IMR-90 (cell line): ENCODE data around the gene OR8H1. TPM values are rescaled to one million over a fixed set of nuclear protein-coding genes. Genes with fewer than 3 reads are reported as not detected.

Experiments
- ATAC-seq: fragments of 200-7000 bp; cut with Tn5 transposase; 2 replicates; pipeline ENCODE4 v1.9.1; 2020; ENCODE audit warnings: low read depth, mild to moderate bottlenecking, moderate library complexity
- BruUV-seq: library from RNA; stranded (reverse); fragments of 400-500 nt; replicated peaks from 2 replicates; lab custom pipeline; 2021; lab: Mats Ljungman, UMichigan
- CTCF ChIA-PET: fragments of 300-600 bp; formaldehyde crosslinking; extraction: SDS; loops from one replicate; lab custom pipeline; 2021; ENCODE audit warnings: antibody characterized with exemption; lab: Yijun Ruan, JAX
- POLR2A ChIA-PET: fragments of 300-600 bp; sonication (Branson Sonifier 250); formaldehyde crosslinking; loops from one replicate; lab custom pipeline; 2022; ENCODE audit warnings: antibody characterized with exemption; ENCODE audit not compliant: unreplicated experiment; lab: Charles Lee
- DNase-seq: peaks from one replicate; pipeline ENCODE4 v3.0.0; 2013
- H2AFZ ChIP-seq: replicated peaks from 2 replicates; pipeline ENCODE3; 2013; ENCODE audit warnings: low read length, mild to moderate bottlenecking; ENCODE audit not compliant: poor library complexity
- H2AK5ac ChIP-seq: 2 replicates; pipeline ENCODE4 v1.6.1; 2013; ENCODE audit warnings: low read depth, low read length, inconsistent platforms
- H2AK9ac ChIP-seq: replicated peaks from 2 replicates; pipeline ENCODE3; 2013; ENCODE audit warnings: mild to moderate bottlenecking, low read depth, low read length, moderate library complexity; ENCODE audit not compliant: poor library complexity
- H2BK120ac ChIP-seq: 2 replicates; pipeline ENCODE4 v1.6.1; 2013; ENCODE audit warnings: low read depth, low read length, inconsistent platforms
- H2BK15ac ChIP-seq: 3 replicates; pipeline ENCODE4 v1.6.1; 2013; ENCODE audit warnings: low read depth, low read length, inconsistent platforms
- H2BK20ac ChIP-seq: 2 replicates; pipeline ENCODE4 v1.6.1; 2013; ENCODE audit warnings: low read depth, mild to moderate bottlenecking, inconsistent platforms, low read length, moderate library complexity
- H2BK5ac ChIP-seq: 2 replicates; pipeline ENCODE4 v1.6.1; 2013; ENCODE audit warnings: mild to moderate bottlenecking, low read depth, low read length, inconsistent platforms; ENCODE audit not compliant: poor library complexity, severe bottlenecking
- H3K14ac ChIP-seq: replicated peaks from 2 replicates; pipeline ENCODE4 v1.6.1; 2013; ENCODE audit warnings: low read depth, low read length, inconsistent platforms
- H3K18ac ChIP-seq: 2 replicates; pipeline ENCODE4 v1.6.1; 2013; ENCODE audit warnings: low read depth, low read length, control low read depth
- H3K23ac ChIP-seq: 2 replicates; pipeline ENCODE4 v1.6.1; 2013; ENCODE audit warnings: low read depth, low read length, inconsistent platforms
- H3K27ac ChIP-seq: 2 replicates; pipeline ENCODE4 v1.5.1; 2013; ENCODE audit warnings: mild to moderate bottlenecking, control low read depth, low read length; ENCODE audit not compliant: insufficient read depth
- H3K27me3 ChIP-seq: 2 replicates; pipeline ENCODE4 v1.6.1; 2013; ENCODE audit warnings: low read length; ENCODE audit not compliant: control insufficient read depth, insufficient read depth
- H3K36me3 ChIP-seq: 2 replicates; pipeline ENCODE4 v1.6.1; 2013; ENCODE audit warnings: low read length, mixed read lengths; ENCODE audit not compliant: control insufficient read depth, insufficient read depth
- H3K4ac ChIP-seq: 2 replicates; pipeline ENCODE4 v1.6.1; 2013; ENCODE audit warnings: low read depth, low read length, inconsistent platforms
- H3K4me1 ChIP-seq: 2 replicates; pipeline ENCODE4 v1.6.1; 2013; ENCODE audit warnings: low read length, mixed read lengths; ENCODE audit not compliant: control insufficient read depth, insufficient read depth
- H3K4me2 ChIP-seq: 2 replicates; pipeline ENCODE4 v1.6.1; 2013; ENCODE audit warnings: low read depth, mild to moderate bottlenecking, control low read depth, low read length, moderate library complexity
- H3K4me3 ChIP-seq: 2 replicates; pipeline ENCODE4 v1.5.1; 2013; ENCODE audit warnings: low read depth, mild to moderate bottlenecking, control low read depth, low read length, moderate library complexity; ENCODE audit not compliant: insufficient read depth
- H3K56ac ChIP-seq: 2 replicates; pipeline ENCODE4 v1.6.1; 2013; ENCODE audit warnings: low read length, inconsistent platforms; ENCODE audit not compliant: insufficient read depth; ENCODE audit errors: extremely low read depth
- H3K79me1 ChIP-seq, 2 experiments: 2 replicates each; pipeline ENCODE4 v1.6.1; 2013; ENCODE audit warnings: low read length in 2 of 2, inconsistent platforms in 1 of 2, low read depth in 1 of 2
- H3K9ac ChIP-seq: 2 replicates; pipeline ENCODE4 v1.6.1; 2013; ENCODE audit warnings: low read depth, low read length, control low read depth
- H3K9me1 ChIP-seq: 2 replicates; pipeline ENCODE4 v1.6.1; 2013; ENCODE audit warnings: low read length, inconsistent platforms; ENCODE audit not compliant: insufficient read depth
- H3K9me3 ChIP-seq: 2 replicates; pipeline ENCODE4 v1.6.1; 2013; ENCODE audit warnings: low read length; ENCODE audit not compliant: control insufficient read depth, insufficient read depth
- H4K20me1 ChIP-seq: 2 replicates; pipeline ENCODE4 v1.6.1; 2013; ENCODE audit warnings: low read length, inconsistent platforms; ENCODE audit not compliant: insufficient read depth
- H4K5ac ChIP-seq: 2 replicates; pipeline ENCODE4 v1.6.1; 2013; ENCODE audit warnings: mild to moderate bottlenecking, low read depth, low read length, control low read depth
- H4K8ac ChIP-seq, 2 experiments: 2 replicates each; pipeline ENCODE4 v1.6.1; 2013; ENCODE audit warnings: low read depth in 2 of 2, low read length in 2 of 2, control low read depth in 1 of 2, inconsistent platforms in 1 of 2
- H4K91ac ChIP-seq: 2 replicates; pipeline ENCODE4 v1.6.1; 2013; ENCODE audit warnings: low read depth, low read length, inconsistent platforms; ENCODE audit not compliant: insufficient read depth
- BHLHE40 ChIP-seq: fragments of 150-350 bp; IDR thresholded peaks from 2 replicates; pipeline ENCODE4 v1.6.1; 2016; ENCODE audit warnings: mild to moderate bottlenecking, low read depth, low read length
- CEBPB ChIP-seq: IDR thresholded peaks from 2 replicates; pipeline ENCODE4 v1.6.1; 2012; ENCODE audit warnings: low read depth, low read length, improper control_type of control experiment
- CHD1 ChIP-seq: IDR thresholded peaks from 2 replicates; pipeline ENCODE4 v1.6.1; 2012; ENCODE audit warnings: low read depth, low read length, improper control_type of control experiment
- POLR2A ChIP-seq: IDR thresholded peaks from 2 replicates; pipeline ENCODE4 v1.6.1; 2012; ENCODE audit warnings: mild to moderate bottlenecking, low read depth, low read length
- RAD21 ChIP-seq: IDR thresholded peaks from 2 replicates; pipeline ENCODE4 v1.6.1; 2012; ENCODE audit warnings: low read length, improper control_type of control experiment
- RCOR1 ChIP-seq: IDR thresholded peaks from 2 replicates; pipeline ENCODE4 v1.6.1; 2012; ENCODE audit warnings: mild to moderate bottlenecking, low read length, improper control_type of control experiment; ENCODE audit not compliant: insufficient replicate concordance
- SMC3 ChIP-seq: fragments of 150-350 bp; IDR thresholded peaks from 2 replicates; pipeline ENCODE4 v1.6.1; 2016; ENCODE audit warnings: low read depth, mild to moderate bottlenecking, antibody characterized with exemption, low read length, moderate library complexity
- dilution Hi-C: fragments of 300-500 bp; cut with HindIII; formaldehyde crosslinking; loops from one replicate; pipeline ENCODE4 v1.14.3; 2018; ENCODE audit warnings: low sequenced_read_pairs; ENCODE audit not compliant: unreplicated experiment
- in situ Hi-C: fragments of 300-500 bp; cut with MboI; formaldehyde crosslinking; loops from 3 replicates; pipeline ENCODE4 v1.14.3; 2019; ENCODE audit warnings: low sequenced_read_pairs, inconsistent platforms, mixed read lengths
- intact Hi-C: fragments of 100-400 bp; cut with micrococcal nuclease; formaldehyde crosslinking; loops from 2 replicates; pipeline ENCODE4 v1.10.0; 2022
- polyA plus RNA-seq, 3 experiments: library from polyadenylated mRNA; depleted of rRNA; stranded (reverse); fragments of >200 nt; gene quantifications; 2 replicates each; pipeline ENCODE4 v1.2.3, GENCODE V29; 2012; ENCODE audit warnings: low replicate concordance in 1 of 3
- total RNA-seq: library from RNA; depleted of rRNA; stranded (reverse); fragments of >200 nt; gene quantifications from 2 replicates; pipeline ENCODE4 v1.2.3, GENCODE V29; 2012

OR8H1 gene
- total and polyA plus RNA-seq, 2 of the 4 experiments (the other 2 are of a cell fraction): not detected

DNA sequence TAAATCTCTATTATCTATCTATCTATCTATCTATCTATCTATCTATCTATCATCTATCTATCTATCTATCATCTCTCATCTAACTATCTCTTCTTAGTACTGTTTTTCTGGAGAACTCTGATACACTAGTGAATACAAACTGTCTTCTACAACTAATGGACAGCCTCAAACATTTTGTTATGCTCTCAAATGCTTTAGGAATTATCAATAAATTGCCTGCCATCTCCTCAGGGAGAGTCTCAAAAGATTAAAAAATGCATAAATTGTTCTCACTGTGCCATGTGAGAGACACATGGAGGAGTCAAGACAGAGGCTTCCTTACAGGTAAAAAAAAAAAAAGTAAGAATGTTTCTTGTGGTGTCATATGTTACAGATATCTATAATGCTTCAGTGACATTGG lies 22.8 kb upstream of the OR8H1 start, which contains the start of gene OR8K3:
TSS of gene OR8K3 (plus strand) at position 301 of the 400 bp plus-strand sequence. CDS start 3,163 bp downstream, outside the sequence.
- Histone ChIP-seq H2AK9ac (no peak within 1 kb of the TSS), H3K4ac (no peak within 1 kb of the TSS), H4K8ac (no peak within 1 kb of the TSS), H3K4me1 (no peaks in the 10 kb centered on the region), H3K9ac (no peak within 1 kb of the TSS), H3K56ac (no peak within 1 kb of the TSS), H3K23ac (no peak within 1 kb of the TSS), H3K9me1 (no peaks in the 10 kb centered on the region), H2BK120ac (no peak within 1 kb of the TSS), H2AK5ac (no peak within 1 kb of the TSS), H2BK5ac (no peak within 1 kb of the TSS), H3K4me3 (no peak within 1 kb of the TSS), H3K18ac (no peak within 1 kb of the TSS), H4K20me1 (no peaks in the 10 kb centered on the region), H3K27me3 (no peaks in the 10 kb centered on the region), H3K36me3 (no peaks in the 10 kb centered on the region), H2BK15ac (no peak within 1 kb of the TSS), H2BK20ac (no peak within 1 kb of the TSS), H3K79me1 (no peaks in the 10 kb centered on the region), H2AFZ (no peak within 1 kb of the TSS), H3K9me3 (peaks cover 2% of the 10 kb centered on the region; the same call in 1 of the 2 replicates), H3K14ac (no peak within 1 kb of the TSS), H3K4me2 (no peak within 1 kb of the TSS), H4K91ac (no peak within 1 kb of the TSS), H3K27ac (no peak within 1 kb of the TSS), H4K5ac (no peak within 1 kb of the TSS)
- in situ Hi-C loops: no loop called here
- ChIA-PET CTCF (no interaction called here), POLR2A (no interaction called here)
- intact Hi-C loops: no loop called here
- no peak for ATAC-seq
- no peak for DNase-seq
- dilution Hi-C loops: no loop called here
- no TSS peak for BruUV-seq
- TF ChIP-seq CEBPB (no peak), BHLHE40 (no peak), CHD1 (no peak), RCOR1 (no peak), SMC3 (no peak), RAD21 (no peak), POLR2A (no peak)
